IPS-NIHi7 (cell line): ENCODE results near the gene ANO10.
"Not testable (repeated sequence)": the region's sequence is repeated elsewhere in the genome, so short reads cannot be mapped to it uniquely, and the experiment has no call there.

ENCODE experiments used
- DNase-seq: peaks from one replicate; pipeline ENCODE4 v3.0.0; 2012; ENCODE audit warnings: mixed read lengths; ENCODE audit errors: extremely low spot score

The ANO10 gene

DNA sequence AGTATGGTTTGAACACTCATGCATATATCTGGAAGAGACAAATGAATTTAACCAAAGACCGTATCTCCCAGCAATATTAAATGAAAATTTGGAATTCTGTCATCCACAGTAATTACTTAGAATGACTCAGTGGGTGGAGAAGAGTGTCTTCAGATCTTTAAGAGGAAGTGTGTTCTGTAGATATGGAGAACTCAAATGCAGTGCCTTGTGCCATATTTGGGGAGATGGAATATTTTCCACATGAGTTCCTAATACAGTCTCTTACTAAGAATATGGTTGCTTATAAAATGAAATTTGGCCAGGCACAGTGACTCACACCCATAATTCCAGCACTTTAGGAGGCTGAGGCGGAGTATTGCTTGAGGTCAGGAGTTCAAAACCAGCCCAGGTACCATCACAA lies 40.5 kb downstream of the ANO10 start:
- no peak for DNase-seq

DNA sequence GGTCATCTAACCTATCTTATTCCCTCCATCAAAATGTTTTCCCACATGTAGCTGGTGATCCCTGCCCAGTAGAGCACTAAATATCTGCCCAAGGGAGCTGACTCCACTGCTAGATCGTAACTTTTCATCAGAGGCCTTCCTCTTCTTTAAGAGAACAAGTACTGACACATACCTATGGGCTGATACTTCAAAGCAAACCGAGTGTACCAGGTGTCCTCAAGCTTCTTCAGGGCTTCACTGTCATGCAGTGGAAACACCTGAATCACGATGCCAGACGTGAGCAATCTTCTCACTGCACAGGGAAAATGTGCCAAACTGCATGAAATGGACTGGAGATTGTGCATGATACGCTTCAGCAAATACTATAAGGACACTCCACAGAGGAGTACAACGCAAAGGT lies 41.6 kb downstream of the ANO10 start:
- no peak for DNase-seq

- DNase-seq: no peak
Observed at GRCh38 chr3:43573576-43573975, 48.2 kb downstream of the ANO10 start.

- DNase-seq: not testable (repeated sequence)
Observed at GRCh38 chr3:43565661-43566341, 56.0 kb downstream of the ANO10 start.

DNA sequence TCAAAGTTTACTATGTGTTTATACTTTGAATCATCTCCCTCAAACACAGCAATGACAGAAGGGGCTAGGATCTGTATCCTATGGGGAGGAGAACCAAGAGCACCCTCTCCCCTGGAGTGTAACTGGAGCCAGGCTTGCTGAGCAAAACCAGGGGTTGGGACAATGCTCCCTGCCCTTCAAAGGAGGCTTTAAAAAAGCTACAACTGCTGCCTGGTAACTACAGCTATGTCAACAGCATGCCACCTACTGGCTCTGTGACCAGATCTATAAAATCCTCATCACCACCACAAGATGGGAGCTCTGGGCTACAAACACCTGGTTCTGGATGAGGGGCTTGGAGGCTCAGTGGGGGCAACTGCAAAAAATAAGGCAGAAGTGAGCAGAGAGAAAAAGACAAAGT lies 61.9 kb downstream of the ANO10 start:
- no peak for DNase-seq

GRCh38 chr3:43558171-43558570 lies 63.6 kb downstream of the ANO10 start:
- DNase-seq: no peak

- DNase-seq: no peak
Observed at GRCh38 chr3:43549626-43550290, 72.1 kb downstream of the ANO10 start.

DNA sequence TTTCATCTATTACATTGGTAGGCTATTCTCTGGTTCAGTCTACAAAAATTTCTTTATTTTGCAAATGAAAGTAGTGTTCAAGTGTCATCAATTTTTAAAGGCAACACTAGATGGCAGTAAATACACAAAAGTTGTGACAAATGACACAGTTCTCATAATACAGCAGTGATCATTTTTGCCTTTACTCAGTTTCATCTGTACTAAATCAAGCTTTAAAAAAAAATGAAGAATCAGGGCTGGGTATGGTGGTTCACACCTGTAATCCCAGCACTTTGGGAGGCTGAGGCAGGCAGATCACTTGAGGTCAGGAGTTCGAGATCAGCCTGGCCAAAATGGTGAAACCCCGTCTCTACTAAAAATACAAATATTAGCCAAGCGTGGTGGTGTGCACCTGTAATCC lies 77.5 kb downstream of the ANO10 start:
- DNase-seq: peak; percentile 38

DNA sequence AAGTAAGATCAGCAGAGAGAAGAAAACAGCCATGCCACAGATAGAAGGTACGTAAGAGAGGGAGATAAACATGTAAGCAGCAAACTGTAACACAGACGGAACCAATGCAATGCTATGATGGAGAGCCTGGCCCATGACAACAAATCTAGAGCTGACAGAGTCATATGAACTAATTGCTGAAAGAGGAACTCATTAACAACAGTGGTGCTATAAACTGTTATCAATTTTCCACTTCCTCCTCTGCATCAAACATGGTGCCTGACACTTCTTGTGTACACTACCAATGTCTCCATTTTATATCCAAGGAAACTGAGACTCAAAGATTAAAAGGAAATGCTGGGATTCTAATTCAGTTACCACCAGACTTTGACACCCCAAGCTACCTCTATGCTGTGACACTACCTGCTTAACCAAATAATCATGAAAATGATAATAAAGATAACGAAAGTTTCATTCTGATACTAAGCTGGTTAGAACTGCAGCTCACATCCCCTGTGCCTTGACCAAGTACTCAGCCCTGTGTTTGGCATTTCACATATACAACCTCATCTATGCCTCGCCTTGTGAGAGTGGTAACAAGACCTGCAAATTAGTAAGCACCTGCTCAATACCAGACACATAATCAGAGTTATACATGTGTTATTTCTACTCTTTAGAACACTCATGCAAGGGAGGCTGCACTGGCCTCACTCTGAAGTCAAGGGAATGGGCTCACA lies 79.3 kb downstream of the ANO10 start:
- no peak for DNase-seq

DNA sequence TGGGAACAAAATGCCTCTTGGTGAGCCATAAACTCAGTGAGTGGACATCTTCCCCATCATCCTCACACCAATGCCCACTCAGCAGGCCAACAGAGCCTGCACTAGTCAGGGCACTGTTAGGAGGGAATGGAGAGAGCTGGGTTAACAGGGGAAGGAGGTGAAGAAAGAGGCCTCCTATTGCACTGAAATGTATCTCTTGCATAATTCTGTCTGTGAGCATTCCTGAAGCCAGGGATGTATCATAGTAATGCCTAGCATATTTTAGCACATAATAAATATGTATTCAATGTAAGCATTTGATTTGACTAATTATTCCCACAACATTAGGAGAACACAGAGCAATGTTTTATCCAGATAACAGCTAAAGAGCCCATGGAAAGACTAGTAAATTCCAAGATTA lies 81.2 kb downstream of the ANO10 start:
- no peak for DNase-seq

DNA sequence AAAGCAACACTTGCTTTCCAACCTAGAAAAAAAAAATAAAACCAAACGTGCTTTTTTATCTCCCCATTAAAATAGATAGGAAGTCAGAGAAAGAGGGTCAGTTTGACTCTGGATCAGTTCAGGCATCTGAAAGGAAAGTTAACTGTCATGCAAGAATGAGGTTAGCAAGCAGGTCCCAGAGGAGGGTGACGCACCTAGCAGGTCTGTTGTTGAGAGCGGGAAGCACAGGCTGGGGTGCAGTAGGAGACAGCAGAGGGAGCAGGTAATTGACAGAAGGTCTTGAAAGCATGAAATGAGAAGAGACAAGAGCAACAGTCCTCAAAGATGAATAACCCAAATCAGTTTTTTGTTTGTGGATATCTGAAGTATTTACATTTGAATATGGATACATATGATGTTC lies 82.5 kb downstream of the ANO10 start:
- DNase-seq: peak; percentile 41

DNA sequence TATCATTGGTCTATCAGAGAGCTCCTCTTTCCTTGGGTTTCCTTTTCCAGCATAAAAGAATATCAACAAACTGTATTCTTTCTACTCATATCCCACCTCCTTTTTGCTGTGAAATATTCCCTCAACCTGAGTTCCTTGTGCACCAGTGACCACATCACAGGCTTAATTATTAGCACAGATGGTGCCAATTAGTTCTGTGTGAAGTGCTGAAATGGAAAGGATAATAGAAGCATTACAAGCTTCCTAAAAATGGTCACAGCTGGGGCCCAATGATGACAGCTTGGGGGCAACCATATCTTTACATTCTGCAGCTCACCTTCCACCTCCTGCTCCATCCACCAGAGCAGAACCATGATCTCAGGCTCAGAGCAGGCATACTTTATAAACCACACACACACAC lies 84.6 kb downstream of the ANO10 start:
- DNase-seq: no peak

DNA sequence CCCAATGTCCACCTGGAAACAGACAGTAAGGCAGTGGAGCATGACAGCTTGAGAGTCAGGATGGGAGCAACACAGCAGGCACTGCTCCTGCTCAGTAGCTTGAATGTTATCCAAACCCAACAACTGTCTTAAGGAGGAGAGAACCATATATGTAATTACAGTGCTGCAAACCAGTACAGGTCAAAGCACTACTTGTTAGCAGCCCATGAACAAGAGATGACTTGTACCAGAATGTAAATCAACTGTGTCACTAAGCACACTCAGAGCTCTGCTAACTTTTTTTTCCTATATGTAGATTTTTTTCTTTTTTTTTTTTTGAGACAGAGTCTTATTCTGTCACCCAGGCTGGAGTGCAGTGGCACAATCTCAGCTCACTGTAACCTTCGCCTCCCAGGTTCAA lies 87.1 kb downstream of the ANO10 start:
- no peak for DNase-seq

DNA sequence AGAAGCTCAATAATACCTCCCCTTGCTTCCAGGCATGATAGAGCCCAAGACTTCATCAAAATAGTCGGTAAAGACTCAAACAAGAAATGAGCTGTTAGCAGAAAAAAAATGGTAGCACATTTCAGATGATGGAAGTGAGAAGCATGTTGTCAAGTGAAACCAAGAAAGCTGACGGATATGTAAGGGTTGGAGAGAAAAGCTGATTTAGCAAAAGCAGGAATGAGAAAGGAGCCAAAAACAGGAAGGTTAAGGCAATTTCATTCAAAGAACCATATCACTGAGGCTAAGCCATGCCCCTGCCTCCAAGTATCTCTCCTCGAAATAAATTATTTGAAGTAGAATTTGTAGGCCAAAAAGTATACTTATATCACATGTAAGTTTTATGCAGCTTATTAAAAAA lies 88.8 kb downstream of the ANO10 start:
- no peak for DNase-seq

DNA sequence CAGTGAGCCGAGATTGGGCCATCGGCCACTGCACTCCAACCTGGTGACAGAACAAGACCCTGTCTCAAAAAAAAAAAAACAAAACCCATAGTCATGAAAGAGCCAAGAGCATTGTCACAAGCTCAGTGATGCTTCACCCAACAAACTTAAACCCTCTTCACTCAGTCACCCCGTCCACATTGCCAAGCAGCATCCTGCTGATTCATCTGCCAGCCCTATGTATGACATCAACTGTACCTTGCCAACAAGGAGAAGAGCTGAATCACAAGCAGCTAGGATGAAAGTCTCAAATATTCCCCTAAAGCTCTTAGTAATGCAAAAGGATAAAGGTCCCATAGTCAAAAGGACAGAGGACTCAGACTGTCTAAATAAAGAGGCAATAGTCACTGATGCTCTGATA lies 90.0 kb downstream of the ANO10 start:
- no peak for DNase-seq

GRCh38 chr3:43528498-43529099 lies 93.2 kb downstream of the ANO10 start:
- no peak for DNase-seq

DNA sequence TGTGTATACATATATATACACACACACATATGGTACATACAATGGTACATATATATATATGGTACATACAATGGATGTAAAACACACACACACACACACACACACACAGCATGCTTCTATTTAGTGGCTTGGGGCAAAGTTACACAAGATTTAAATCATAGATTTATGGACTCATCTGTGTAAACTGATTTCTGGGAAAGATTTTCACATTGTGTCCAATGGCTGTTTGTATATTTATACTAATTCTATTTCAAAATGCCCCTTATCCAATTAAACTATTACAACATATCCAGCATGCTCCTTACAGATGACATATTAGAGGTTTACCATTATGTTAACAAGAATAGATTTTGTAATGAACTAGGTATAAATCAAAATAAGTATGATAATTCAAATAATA lies 94.9 kb downstream of the ANO10 start:
- DNase-seq: no peak

DNA sequence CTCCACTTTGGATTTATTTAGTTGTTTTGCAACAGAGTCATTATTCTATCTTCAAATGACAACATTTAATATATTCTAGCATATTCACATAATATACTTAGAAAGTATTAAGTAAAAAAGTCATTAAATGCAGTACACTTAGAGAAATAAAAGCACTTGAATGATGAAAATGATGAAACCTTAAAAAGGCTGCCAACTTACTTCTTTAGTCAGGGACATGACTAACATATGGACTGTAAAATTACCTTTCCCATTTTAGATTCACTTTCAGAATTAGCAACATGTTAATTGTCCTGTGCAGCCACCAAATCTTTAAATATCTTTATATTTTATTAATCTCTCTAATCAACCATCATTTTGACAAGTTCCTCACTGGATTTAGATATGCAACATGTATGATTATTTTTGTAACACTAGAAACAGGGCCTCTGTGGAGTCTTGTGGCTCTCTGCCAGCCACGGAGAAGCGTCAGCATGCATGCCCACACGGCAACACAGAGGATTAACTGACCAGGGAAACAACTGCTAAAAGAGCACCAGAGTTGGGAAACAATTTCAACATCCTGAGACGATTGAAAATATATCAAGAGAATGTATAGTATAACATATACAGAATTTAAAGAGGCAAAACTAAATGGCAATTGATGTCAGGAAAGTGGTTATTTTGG lies 95.7 kb downstream of the ANO10 start:
- DNase-seq: no peak

- no peak for DNase-seq
Observed at GRCh38 chr3:43525386-43525785, 96.4 kb downstream of the ANO10 start.

DNA sequence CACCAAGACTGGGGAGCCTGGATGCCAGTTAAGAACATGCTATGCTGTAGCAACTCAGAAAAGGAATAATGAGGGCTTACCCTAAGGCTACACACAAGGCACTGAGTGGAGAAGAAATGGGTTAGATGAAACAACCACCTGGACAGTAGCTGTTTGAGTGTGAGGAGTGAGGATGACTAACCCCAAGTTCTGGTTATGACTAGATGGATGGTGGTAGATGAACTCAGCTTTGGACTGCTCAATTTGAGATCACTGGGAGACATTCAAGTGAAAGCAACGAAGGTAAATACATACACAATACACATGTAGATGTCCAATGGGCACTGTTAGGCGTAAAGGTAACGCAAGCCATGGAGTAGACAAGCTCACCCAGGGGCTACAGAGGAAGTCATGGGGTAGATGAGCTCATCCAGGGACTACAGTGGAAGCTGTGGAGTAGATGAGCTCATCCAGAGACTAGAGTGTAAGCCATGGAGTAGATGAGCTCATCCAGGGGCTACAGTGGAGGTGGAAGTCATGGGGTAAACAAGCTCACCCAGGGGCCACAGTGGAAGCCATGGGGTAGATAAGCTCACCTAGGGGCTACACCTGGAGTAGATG lies 98.3 kb downstream of the ANO10 start:
- no peak for DNase-seq

DNA sequence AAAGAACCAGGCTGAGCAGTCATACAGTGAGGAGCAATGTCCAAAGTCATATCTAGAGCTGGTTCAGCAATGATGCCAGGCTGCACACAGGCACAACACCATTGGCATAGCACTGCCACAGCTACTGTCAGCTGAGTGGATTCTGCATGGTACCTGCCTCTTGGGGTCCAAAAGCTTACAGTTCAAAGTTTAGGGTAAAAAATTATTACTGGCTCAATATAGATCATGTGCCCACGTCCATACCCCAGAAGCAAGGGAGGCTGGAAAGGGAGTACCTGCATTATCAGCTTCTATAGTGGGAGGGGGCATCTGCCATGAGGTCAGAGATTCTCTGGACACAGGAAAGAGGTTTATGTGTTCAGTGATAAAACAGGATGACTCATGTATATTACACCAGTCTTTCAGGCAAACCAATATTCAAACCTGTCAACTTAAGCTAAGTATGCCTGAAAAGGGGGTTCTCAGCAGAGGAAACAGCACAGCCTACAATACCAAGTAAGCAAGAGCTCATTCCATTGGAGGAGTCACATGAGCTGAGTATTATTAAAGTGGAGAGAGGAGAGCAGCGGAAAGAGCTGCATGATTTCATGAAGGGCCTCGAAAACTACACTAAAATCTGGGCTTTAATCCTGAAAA lies 99.0 kb downstream of the ANO10 start:
- DNase-seq: no peak
